GM18526 (cell line): Measurements from ENCODE around the gene NTNG1.

Experiments
- POLR2A ChIP-seq: IDR thresholded peaks from 3 replicates; pipeline ENCODE4 v1.6.1; 2011; ENCODE audit not compliant: insufficient read length; ENCODE audit errors: extremely low read depth

NTNG1 gene

DNA sequence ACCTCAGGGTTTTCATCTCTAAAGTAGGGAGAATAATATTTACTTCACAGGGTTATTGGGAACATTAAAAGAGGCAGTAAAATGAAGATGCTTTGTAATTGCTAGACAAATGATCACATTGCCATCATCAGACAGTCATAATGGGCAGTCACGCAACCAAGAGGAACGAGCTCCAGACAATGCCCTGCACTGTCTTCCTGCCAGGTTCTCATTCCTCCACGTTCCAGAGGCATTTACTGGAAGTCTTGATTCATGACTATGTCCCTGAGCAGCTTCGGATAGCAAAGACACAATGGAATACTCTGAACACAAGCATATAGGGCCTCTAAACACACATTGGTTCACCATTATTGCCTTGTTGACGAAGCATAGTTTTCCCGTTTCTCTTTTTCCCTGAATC lies 389.7 kb downstream of the NTNG1 start:
- no peak for TF ChIP-seq POLR2A

DNA sequence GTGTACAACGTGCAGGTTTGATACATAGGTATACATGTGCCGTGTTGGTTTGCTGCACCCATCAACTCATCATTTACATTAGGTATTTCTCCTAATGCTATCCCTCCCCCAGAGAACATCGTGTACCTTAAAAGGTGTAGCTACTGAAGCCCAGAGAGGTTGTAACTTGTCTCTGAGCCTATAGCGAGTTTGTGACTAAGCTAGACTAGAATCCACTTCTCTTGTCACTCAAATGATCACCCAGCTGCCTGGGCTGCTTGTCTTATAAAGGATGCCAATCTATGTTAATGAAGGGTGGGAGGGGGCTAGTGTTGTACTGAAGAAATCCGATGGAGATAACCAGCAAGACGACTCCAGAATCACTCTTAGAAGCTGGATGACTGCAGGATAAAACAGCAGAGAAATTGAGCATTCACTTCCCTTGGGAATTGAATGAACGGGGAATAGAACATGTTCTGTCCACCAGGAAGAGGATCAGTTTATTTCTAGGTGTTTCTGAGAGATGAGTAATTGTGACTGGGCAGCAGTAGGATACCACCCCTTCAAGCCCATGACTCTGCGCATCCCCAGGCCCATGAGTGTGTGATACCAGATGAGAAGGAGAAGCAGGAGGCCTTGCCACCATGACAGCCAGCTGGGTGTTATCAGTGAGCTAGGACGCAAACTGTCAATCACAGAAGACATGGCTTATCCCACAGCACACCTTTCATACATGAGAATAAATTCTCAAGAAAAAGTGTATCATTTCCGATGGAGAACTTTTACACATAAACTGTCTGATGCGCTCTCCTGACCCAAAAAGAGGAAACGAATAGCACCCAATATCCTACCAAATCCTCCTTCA lies 390.4 kb downstream of the NTNG1 start:
- TF ChIP-seq POLR2A: no peak

DNA sequence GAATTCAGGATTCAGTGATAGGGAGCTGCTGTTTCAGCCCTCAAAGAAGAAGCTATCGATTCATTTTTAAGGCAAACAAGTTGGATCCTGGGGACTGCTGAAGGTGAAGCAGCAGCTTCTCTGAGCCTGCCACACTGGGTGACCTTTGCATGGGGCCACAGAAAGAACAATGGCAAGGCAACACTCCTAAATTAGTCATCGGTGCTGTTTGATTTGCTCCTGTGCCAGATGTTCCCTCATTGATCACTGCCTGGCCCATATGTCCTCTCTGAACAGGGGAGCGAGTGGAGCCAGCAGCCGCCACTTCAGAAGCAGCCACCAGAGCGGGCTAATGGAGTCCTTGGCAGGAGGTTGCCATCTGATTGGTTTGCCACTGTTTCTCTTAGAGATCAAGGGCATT lies 391.5 kb downstream of the NTNG1 start:
- no peak for TF ChIP-seq POLR2A
